Activated CD8-positive, alpha-beta T cell treated with anti-CD3 and anti-CD28 coated beads for 36 hours (primary cell): Measurements from ENCODE around the gene DSC1. TPM values are rescaled to one million over a fixed set of nuclear protein-coding genes. Genes with fewer than 3 reads are reported as not detected.

ENCODE experiments used
- ATAC-seq: fragments of 200-7000 bp; cut with Tn5 transposase; one replicate; pipeline ENCODE4 v1.10.0; 2021; ENCODE audit warnings: mild to moderate bottlenecking, moderate library complexity
- CTCF ChIA-PET: fragments of 350-600 bp; sonication (Branson Sonifier 250); formaldehyde crosslinking; loops from one replicate; lab custom pipeline; 2021; ENCODE audit warnings: antibody characterized with exemption; lab: Charles Lee
- POLR2A ChIA-PET: fragments of 350-600 bp; sonication (Branson Sonifier 250); formaldehyde crosslinking; loops from one replicate; lab custom pipeline; 2021; ENCODE audit warnings: antibody characterized with exemption; lab: Charles Lee
- DNase-seq: peaks from one replicate; pipeline ENCODE4 v3.0.0-alpha.2; 2020
- H3K27ac Mint-ChIP-seq: one replicate; pipeline ENCODE4 v1.8.0; 2021; ENCODE audit warnings: mild to moderate bottlenecking, mixed read lengths
- H3K27me3 Mint-ChIP-seq: one replicate; pipeline ENCODE4 v1.8.0; 2021; ENCODE audit warnings: mixed read lengths
- H3K36me3 Mint-ChIP-seq: one replicate; pipeline ENCODE4 v1.8.0; 2021; ENCODE audit warnings: low read depth, mixed read lengths
- H3K4me1 Mint-ChIP-seq: one replicate; pipeline ENCODE4 v1.8.0; 2021; ENCODE audit warnings: low read depth, mixed read lengths
- H3K4me3 Mint-ChIP-seq: one replicate; pipeline ENCODE4 v1.8.0; 2021; ENCODE audit warnings: mild to moderate bottlenecking, moderate library complexity, mixed read lengths
- H3K9me3 Mint-ChIP-seq: one replicate; pipeline ENCODE4 v1.8.0; 2021; ENCODE audit warnings: mixed read lengths
- CTCF ChIP-seq: fragments of 200-600 bp; IDR thresholded peaks from one replicate; pipeline ENCODE4 v1.8.0; 2022; ENCODE audit warnings: antibody characterized with exemption, mild to moderate bottlenecking
- intact Hi-C: fragments of 100-400 bp; cut with micrococcal nuclease; formaldehyde crosslinking; loops from one replicate; pipeline ENCODE4 v1.10.0; 2022
- total RNA-seq, 2 experiments: library from RNA; stranded (reverse); gene quantifications; one replicate each; pipeline ENCODE4 v1.2.3, GENCODE V29; 2021

The DSC1 gene
- total RNA-seq, 2 experiments from 2014 or later, result 0.16 to 0.23 TPM

GRCh38 chr18:31102941-31103340 is 59.7 kb downstream of the DSC1 start:
- Mint-ChIP-seq H3K4me3 (no peak overlapping the region), H3K36me3 (peaks cover 1% of the 10 kb centered on the region)
- CTCF ChIA-PET, result no interaction called here

GRCh38 chr18:31102025-31102684 is 60.5 kb downstream of the DSC1 start, which contains the start of gene DSC2:
Gene DSC2, minus strand, starts transcription at chr18:31102421. Its CDS starts 450 bp downstream, at chr18:31101971.
- no peak within 1 kb of the TSS for H3K4me3 Mint-ChIP-seq
- no peak within 1 kb of the TSS for H3K27ac Mint-ChIP-seq
- peaks cover 17% of the 10 kb centered on the region for H3K27me3 Mint-ChIP-seq
- no peaks in the 10 kb centered on the region for H3K4me1 Mint-ChIP-seq
- ATAC-seq (no peak), DNase-seq (no peak)
- ChIA-PET CTCF (no interaction called here), POLR2A (no interaction called here)
- no peaks in the 10 kb centered on the region for H3K9me3 Mint-ChIP-seq
- no peak for TF ChIP-seq CTCF
- intact Hi-C loops, result no loop called here
- H3K36me3 Mint-ChIP-seq, result peaks cover 1% of the 10 kb centered on the region

More at GRCh38 chr18:31102941-31103340, 59.7 kb downstream of the DSC1 start:
- DNase-seq, result no peak
- TF ChIP-seq CTCF, result no peak
- H3K27me3 Mint-ChIP-seq, result peaks cover 17% of the 10 kb centered on the region
- ATAC-seq, result no peak
- intact Hi-C loops, result no loop called here
- no peak overlapping the region for H3K27ac Mint-ChIP-seq
- no peaks in the 10 kb centered on the region for H3K9me3 Mint-ChIP-seq
- POLR2A ChIA-PET, result no interaction called here
- no peaks in the 10 kb centered on the region for H3K4me1 Mint-ChIP-seq

GRCh38 chr18:31101183-31102024 is 61.3 kb downstream of the DSC1 start:
- ChIA-PET POLR2A (no interaction called here), CTCF (no interaction called here)
- Mint-ChIP-seq H3K4me3 (peak overlapping the region; percentile 19), H3K36me3 (peaks cover 1% of the 10 kb centered on the region), H3K4me1 (no peaks in the 10 kb centered on the region), H3K9me3 (peaks cover 1% of the 10 kb centered on the region), H3K27ac (no peak overlapping the region), H3K27me3 (peaks cover 17% of the 10 kb centered on the region)
- TF ChIP-seq CTCF, result no peak
- ATAC-seq (no peak), DNase-seq (no peak)
- intact Hi-C loops, result no loop called here

GRCh38 chr18:31100436-31101182 is 62.0 kb downstream of the DSC1 start:
- Mint-ChIP-seq H3K27ac (no peak overlapping the region), H3K36me3 (peaks cover 1% of the 10 kb centered on the region), H3K4me1 (no peaks in the 10 kb centered on the region), H3K9me3 (peaks cover 1% of the 10 kb centered on the region), H3K4me3 (peak overlapping the region; percentile 19), H3K27me3 (peaks cover 17% of the 10 kb centered on the region)
- ChIA-PET POLR2A (no interaction called here), CTCF (no interaction called here)
- ATAC-seq (no peak), DNase-seq (no peak)
- intact Hi-C loops, result no loop called here
- no peak for TF ChIP-seq CTCF
